ENCODE data around the gene TMCC1.

GRCh38 chr3:129854460-129854859 lies 39.1 kb downstream of the TMCC1 start:
- no peak for TF ChIP-seq POLR2A (IDR thresholded peaks at IDR 0.05; ENCODE audit: low read length)
- no peak for TF ChIP-seq GATA1 (IDR thresholded peaks at IDR 0.05; ENCODE audit: low read depth, low read length)
